Activated CD8-positive, alpha-beta memory T cell treated with anti-CD3 and anti-CD28 coated beads, Interleukin-2, amount 50 U/mL, for 48 hours (primary cell): ENCODE results near the gene RSL24D1.
A peak's percentile ranks its signal among the peaks of the same experiment; 100 is the strongest.
"Not testable (repeated sequence)": the region's sequence is repeated elsewhere in the genome, so short reads cannot be mapped to it uniquely, and the experiment has no call there.

Source experiments
- DNase-seq: peaks from one replicate; pipeline ENCODE4 v3.0.0-alpha.2; 2020

The RSL24D1 gene

DNA sequence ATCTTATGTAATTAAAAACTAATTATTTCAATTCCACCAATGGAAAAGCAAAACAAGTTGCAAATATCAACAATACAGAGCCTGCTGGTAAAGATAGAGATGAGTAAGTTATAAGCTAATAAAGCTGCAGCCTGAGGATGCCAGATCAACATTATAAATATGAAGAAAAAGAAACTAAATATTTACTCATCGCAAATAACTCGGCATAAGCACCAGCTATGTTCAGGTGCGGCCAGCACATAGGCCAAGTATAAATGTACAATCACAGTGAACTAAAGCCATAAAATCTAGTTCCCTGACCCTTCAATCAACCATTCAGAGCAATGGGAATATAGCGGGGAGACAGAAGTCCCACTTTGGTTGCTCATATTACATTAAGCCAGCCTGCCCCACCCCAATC, 7.7 kb upstream of the RSL24D1 start:
- DNase-seq = no peak

DNA sequence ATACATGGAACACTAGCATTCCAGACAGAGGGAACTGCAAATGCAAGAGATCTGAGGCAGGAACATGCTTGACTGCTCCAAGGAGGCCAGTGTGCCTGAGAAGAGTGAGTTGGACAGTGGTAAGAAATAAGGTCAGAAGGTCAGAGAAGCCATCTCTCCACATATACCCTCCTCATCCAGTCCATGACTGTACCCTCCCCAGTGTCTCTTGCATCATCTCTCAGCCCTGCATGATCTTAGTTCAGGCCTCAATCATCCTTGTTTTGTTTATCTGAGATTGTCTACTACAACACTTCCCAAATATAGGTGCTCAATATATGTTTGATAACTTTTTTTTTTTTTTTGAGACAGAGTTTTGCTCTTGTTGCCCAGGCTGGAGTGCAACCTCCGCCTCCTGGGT, 5.5 kb upstream of the RSL24D1 start:
- no peak for DNase-seq

DNA sequence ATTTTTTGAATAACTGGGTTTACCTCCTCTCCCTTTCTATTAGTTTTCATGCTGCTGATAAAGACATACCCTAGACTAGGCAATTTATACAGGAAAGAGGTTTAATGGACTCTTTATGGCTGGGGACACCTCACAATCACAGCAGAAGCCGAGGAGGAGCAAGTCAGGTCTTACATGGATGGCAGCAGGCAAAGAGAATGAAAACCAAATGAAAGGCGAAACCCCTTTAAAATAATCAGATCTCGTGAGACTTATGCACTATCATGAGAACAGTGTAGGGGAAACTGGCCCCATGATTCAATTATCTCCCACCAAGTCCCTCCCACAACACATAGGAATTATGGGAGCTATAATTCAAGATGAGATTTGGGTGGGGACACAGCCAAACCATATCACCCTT, 2.0 kb upstream of the RSL24D1 start:
- DNase-seq = no peak

DNA sequence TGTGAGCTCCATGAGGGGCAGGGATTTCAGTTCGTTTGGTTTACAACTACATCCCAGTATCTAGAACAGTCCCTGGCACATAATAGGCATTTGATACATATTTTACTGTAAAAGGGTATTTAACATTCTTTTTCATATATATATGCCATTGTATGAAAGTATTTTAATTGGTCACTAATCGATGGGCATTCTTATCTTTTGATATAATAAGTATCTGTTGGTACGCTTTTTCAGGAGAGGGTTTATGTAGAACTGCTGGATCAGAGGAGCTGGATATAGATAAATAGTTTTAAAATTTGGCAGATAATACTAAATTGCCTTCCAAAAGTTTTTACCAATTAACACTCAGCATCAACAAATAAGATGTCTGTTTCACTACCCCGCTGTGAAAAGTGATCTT, 978 bp upstream of the RSL24D1 start:
- no peak for DNase-seq

DNA sequence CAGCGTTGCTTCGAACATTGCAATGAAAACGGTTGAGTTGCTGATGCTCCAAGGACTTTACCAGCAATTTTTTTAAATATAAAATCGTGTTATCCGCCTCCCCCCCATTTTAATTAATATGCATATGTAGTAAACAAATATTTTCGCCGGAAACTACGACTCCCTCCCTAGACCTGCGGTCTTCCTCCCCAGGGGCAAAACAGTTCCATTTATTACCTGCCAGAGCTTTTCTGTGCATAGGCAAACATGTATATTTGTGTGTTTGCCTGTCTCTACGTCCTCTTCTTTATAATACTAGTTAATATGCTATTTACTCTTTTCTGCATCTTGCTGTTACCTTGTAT, 593 bp upstream of the RSL24D1 start:
- no peak for DNase-seq

DNA sequence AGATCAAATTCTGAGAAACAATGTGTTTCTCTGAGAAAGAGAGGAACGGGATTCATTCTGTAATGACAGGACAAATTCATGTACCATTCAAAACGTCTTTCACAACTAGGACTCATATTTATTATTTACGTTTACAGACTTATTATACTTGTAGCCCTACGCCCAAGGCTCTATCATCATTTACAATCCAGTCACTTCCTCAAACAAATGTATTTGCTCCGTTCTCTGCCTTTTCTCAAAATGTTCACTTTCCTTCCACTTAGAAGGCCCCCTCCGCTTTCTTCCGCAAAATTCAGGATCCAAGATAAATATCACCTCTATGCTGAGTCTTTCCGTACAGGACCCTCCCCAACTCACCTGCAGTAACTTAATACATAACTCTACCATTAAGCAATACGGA, 745 bp downstream of the RSL24D1 start:
- no peak for DNase-seq

DNA sequence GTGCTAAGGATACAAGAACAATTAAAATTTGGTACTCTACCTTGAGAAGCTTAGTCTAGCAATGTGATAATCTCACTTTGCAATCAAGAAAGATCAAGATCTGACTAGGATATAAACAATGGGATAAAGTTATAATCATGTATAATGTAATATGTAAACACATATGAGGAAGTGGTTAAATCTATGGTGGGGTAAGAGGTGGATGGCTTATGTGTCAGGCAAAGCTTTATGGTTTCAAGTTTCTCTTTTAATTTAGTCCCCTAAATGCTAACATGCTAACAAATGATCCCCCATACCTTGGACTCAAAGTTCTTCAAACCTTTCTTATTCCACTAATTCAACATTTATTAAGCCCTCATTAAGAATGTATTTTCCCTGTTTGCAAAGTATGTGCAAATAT, 2.5 kb downstream of the RSL24D1 start:
- no peak for DNase-seq

DNA sequence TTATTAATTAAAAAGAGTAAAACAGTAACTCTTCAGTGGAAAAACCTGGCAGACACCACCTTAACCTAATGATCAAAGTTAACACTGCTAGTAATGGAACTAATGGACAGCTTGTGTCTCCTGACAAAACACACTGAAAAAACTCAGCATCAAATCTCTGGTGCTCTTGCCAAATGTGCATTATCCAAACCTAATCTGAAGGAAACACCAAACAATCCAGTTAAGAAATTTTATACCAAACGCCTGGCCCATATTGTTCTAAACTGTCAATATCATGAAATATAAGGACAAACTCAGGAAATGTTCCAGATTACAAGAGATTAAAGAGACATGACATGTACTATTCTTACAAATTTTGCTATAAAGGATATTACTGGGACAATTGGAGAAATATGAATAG, 10.4 kb downstream of the RSL24D1 start:
- DNase-seq = no peak

DNA sequence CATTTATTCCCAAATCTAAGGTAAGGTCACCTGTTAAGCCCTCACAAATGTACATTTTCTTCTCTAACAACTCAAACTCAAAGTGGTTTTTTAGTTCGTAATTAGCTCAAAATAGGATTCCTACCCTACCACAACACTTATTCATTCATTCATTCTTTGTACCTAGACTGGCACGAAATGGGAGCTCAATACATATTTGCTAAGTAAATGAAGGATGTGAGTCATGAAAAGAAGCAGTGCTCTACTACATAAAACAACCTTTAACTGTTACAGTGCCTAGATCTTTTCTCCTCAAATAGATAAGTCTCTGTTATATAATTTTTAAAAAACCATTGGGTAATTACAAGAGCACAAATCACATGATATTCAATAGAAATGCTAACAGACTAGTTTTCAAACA, 13.1 kb downstream of the RSL24D1 start:
- DNase-seq = no peak

DNA sequence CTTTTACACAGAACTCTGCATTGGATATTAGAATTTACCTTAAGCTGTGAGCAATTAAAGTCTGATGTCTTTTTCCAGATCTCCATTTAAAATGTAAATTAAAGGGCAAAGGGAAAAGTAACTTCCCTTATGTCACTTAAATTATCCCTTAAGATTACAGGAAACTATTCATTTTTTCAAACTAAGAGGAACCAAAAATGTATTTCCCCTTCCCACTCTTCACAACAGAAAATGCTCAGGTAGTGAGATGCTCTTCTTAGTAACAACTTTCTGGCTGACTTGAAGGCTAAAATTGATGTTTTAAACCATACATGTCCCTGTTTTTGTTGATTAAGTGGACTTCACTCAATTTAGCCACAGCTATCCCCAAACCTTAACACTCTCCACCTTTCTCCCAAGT, 17.6 kb downstream of the RSL24D1 start:
- no peak for DNase-seq

DNA sequence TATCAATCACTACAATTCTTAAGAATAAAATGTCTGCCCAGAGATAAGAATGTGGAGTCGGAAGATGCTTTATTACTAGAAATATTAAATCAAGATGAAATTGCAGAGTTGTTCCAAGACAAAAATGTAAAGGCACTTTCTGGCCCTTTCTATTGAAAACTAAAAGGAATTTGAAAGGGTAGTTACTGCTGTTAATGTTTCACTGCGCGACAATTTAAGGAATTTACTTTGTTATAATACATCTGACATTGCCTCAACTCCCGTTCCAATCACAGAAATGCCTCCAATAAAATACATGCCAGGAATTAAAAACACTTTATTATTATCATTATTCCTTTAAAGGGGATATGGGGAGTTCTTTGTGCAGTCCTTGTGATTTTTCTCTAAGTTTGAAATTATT, 26.4 kb downstream of the RSL24D1 start:
- DNase-seq = no peak

DNA sequence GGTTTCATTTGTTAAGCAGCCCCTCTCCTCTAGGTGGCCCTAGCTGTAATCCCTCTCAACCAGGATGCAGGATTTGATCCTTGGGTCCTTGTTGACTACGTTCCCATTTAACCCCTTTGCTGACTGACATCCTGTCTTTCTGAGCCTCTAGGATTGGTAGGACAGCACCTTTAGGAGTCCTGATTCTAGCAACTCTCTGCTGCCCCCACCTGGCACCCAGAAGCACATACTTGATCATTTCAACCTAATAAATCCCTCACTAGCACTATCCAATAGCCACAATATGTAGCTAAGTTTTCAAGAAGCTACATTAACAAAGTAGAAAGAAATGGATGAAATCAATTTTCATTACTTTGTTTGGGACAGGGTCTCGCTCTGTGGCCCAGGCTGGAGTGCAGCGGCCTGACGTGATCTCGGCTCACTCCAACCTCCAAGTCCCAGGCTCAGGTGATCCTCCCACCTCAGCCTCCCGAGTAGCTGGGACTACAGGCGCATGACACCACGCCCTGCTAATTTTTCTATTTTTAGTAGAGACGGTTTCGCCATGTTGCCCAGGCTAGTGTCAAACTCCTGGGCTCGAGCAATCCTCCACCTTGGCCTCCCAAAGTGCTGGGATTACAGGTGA, 28.3 kb downstream of the RSL24D1 start:
- peak; percentile 66 for DNase-seq

DNA sequence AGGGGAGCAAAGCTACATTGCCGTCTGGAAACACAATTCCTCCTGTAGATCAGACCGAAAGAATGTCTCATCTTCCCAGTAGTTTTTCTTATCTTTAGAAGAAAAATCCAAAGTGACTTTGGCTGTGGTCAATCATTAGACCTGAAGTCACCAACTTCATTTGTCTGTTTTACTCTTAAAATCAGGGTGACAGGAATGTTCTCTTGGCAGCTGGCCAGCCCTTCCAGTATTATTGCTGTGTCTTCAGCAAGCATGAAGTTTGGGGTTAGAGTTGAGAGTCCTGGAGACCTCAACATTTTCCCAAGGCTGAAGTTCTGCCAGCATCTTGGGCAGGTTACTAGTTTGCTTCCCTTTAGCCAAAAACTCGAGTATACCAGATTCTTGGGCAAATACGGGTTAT, 32.5 kb downstream of the RSL24D1 start:
- no peak for DNase-seq

DNA sequence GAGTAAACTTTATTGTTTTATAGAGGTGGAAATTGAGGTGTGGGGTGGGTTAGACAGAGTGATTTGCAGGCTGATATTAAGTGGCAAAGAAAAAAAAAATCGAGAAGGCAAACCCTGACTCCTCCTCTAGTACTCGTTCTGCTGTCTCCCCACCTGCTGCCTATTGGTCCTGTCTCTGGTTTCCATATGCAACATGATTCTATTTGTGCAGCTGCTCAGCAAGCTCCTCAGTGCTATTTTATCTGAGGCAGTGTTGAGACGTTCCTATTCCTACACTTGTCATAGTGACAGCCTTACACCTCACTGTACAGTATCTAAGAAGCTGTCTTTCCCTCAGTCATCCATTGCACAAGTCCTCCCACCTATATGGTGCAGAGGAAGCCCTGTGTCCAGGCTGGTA, 45.1 kb downstream of the RSL24D1 start:
- no peak for DNase-seq

DNA sequence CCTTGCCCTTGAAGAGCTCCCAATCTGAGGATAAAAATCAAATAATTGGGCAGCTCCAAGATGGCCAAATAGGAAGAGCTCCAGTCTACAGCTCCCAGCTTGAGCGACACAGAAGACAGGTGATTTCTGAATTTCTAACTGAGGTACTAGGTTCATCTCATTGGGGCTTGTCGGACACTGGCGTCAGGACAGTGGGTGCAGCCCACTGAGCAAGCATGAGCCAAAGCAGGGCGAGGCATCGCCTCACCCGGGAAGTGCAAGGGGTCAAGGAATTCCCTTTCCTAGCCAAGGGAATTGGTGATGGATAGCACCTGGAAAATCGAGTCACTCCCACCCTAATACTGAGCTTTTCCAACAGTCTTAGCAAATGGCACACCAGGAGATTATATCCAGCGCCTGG, 53.6 kb downstream of the RSL24D1 start:
- DNase-seq = not testable (repeated sequence)

DNA sequence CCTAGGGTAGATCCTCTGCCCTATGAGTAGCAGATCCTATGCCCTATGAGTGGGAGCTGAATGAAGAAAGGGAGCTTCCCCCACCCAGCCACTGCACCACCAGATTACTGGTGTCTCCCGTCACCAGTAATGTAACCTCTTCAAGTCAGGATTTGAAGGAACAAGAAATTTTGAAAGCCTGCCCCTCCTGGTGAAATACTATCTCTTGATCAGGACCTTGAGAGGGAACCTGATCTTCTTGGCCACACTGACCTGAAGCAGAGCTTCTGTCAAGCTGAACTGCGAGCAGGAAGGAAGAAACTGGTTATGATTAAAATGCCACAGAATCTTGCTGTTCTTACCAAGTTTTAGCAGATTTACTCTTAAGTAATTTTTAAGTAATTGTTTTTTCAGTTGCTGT, 62.8 kb downstream of the RSL24D1 start:
- no peak for DNase-seq

DNA sequence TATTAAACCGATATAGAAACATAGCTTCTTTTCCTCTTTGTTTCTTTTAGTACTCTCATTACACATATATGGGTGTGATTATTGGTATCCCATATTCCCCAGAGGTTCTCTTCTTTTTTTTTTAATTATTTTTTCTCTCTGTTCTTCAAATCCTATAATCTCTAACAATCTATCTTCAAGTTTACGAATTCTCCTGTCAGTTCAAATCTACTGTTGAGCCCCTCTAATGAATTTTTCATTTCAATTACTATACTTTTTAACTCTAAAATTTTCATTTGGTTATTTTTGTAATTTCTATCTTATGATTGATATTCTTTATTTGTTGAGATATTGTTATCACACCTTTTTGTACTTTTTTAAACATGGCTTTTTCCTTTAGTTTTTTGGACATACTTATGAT, 64.1 kb downstream of the RSL24D1 start:
- DNase-seq = no peak
